AG09319 (cell line): ENCODE data around the gene R3HDM2.
"Not testable (repeated sequence)": the region's sequence is repeated elsewhere in the genome, so short reads cannot be mapped to it uniquely, and the experiment has no call there.

ENCODE experiments used
- DNase-seq: peaks from one replicate; pipeline ENCODE4 v3.0.0-alpha.2; 2010; ENCODE audit warnings: low read depth; ENCODE audit errors: extremely low read depth
- CTCF ChIP-seq: IDR thresholded peaks from 2 replicates; pipeline ENCODE4 v1.5.1; 2011; ENCODE audit warnings: low read depth, mild to moderate bottlenecking, inconsistent platforms, low read length, moderate library complexity

Gene R3HDM2

DNA sequence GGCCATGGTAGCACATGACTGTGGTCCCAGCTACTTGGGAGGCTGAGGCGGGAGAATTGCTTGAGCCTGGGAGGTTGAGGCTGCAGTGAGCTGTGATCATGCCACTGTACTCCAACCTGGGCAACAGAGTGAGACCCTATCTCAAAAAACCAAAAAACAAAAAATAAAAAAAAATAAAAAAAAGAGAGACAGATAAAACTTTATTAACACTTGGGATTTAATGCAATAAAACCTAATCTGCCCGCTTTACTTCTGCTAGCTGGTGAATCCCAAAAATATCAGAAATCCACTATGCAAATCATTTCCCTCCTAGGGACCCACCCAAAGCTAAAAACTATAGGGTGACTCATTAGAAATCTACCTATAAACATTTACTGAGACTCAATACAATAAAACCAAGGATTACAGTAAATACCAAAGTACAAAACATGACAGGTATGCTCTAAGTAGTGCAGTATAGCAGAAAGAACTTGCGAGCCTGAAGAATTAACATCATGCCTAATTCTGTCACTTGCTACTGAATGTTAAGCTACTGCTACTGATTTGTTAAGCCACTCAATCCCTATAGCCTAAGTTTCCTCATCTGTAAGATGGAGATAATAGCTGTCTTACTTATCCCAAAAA lies 129.8 kb downstream of the R3HDM2 start:
- TF ChIP-seq CTCF, result no peak
- DNase-seq, result no peak

DNA sequence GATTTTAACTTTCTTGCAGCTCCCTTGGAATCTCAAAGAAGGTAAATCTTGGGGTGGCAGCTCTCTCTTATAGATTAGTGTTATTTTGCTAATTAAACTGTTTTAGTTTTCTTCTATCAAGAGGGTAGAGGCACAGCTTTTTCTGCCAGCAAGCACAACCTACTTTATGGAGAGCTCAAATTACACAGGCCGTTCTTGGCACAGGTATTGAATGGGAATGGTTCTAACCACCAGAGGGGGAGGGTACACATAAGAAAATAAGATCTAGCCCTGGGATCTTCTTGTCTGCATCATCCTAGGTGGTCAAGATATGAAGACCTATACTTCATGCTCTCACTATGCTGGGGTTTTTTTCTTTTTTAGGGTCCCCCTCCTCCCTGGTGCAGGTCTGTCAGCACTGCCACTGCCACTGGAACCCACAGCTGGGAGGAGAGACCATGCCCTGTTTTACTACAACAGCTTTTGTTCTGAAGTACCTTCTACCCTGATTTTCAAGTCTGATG lies 131.3 kb downstream of the R3HDM2 start:
- DNase-seq, result no peak
- TF ChIP-seq CTCF, result no peak

DNA sequence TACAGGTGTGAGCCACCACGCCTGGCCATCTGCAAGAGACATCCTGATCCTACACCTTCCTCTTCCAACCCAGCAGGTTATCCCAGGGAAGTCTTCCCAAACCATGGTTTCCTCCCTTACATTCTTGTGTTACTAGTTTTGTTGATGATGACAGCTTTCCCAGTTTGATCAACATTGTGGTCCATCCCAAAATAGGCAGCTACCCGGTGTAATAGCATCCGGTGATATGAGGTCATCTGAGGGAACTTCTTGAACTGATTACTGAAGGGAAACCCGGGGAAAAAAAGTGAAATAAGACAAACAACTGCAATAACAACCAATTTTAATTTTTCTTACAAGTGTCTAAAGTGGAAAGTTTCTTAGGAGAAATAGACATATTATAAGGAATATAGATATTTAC lies 134.6 kb downstream of the R3HDM2 start:
- TF ChIP-seq CTCF, result no peak
- no peak for DNase-seq

GRCh38 chr12:57282073-57282472 lies 148.8 kb downstream of the R3HDM2 start:
- DNase-seq, result not testable (repeated sequence)

DNA sequence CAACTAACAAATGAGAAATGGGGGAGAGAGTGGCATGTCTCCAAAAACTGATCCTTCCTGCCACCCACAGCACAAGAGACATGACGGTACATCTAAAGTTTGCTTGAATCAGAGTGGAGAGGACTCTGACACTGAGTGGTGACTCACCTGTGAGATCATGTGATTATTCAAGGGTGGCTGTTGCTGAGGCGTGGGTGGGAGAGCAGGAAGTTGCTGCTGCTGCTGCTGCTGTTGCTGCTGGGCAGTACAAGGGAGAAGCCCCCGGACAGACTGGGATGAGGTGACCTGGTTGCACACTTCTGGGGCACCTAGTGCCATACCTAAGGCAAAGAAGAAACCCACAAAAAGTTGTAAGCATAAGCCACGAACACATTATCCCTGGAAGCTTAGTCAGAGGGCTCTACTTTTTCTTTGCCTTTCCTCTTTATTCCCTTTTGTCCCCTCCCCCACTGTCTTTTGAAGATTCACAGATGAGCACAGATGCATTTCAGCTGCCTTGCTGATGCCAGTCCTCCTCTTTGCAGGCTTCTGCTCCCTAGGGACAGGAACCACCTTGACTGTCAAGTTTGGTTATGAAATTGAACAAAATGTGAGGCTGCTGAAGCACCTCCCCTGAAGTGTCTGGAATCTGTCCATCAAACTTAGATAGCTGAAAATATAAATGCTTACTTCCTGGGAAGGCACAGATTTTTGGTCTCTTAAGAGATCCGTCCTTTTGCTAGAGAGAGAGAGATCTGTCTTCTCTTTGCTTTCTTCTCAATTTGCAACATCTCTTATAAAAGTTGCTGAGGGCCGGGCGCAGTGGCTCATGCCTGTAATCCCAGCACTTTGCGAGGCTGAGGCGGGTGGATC lies 150.4 kb downstream of the R3HDM2 start:
- peak; percentile 58 for DNase-seq
- no peak for TF ChIP-seq CTCF

GRCh38 chr12:57278465-57279381 lies 152.1 kb downstream of the R3HDM2 start:
- DNase-seq, result no peak
- TF ChIP-seq CTCF, result no peak

DNA sequence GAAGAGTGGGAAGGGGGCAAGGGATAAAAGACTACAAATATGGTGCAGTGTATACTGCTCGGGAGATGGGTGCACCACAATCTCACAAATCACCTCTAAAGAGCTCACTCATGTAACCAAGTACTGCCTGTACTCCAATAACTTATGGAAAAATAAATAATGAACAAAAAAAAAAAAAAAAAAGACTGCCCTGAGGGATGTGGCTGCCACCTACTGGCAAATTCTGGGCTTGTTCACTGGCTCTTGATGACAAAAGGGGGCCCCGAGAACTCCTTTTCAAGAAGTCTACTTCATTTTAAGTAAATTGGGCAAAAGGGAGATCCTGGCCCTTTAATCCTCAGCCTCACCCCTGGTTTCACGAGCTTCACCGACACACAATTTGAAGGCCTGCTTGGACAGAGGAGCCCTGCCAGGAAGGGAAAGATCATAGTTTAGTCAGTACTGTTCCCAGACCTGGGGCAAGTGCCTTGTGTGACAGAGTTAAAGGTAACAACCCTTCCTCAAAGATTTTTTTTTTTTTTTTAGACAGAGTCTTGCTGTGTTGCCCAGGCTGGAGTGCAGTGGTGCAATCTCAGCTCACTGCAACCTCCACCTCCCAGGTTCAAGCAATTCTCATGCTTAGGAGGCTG lies 153.8 kb downstream of the R3HDM2 start:
- peak; percentile 44 for TF ChIP-seq CTCF
- DNase-seq, result no peak

DNA sequence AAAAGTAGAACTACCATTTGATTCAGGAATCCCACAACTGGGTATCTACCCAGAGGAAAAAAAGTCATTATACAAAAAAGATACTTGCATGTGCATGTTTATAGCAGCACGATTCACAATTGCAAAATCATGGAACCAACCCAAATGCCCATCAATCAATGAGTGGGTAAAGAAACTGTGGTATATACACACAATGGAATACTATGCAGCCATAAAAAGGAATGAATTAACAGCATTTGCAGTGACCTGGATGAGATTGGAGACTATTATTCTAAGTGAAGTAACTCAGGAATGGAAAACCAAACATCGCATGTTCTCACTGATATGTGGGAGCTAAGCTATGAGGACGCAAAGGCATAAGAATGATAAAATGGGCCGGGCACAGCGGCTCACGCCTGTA lies 154.6 kb downstream of the R3HDM2 start:
- not testable (repeated sequence) for DNase-seq
